HG02981 (cell line): ENCODE data around the gene UBAP2.

Source experiments
- ATAC-seq: cut with Tn5 transposase; IDR thresholded peaks from one replicate; pipeline ENCODE4 v1.9.1; 2021; ENCODE audit warnings: mild to moderate bottlenecking, moderate library complexity; ENCODE audit not compliant: unreplicated experiment

The UBAP2 gene

DNA sequence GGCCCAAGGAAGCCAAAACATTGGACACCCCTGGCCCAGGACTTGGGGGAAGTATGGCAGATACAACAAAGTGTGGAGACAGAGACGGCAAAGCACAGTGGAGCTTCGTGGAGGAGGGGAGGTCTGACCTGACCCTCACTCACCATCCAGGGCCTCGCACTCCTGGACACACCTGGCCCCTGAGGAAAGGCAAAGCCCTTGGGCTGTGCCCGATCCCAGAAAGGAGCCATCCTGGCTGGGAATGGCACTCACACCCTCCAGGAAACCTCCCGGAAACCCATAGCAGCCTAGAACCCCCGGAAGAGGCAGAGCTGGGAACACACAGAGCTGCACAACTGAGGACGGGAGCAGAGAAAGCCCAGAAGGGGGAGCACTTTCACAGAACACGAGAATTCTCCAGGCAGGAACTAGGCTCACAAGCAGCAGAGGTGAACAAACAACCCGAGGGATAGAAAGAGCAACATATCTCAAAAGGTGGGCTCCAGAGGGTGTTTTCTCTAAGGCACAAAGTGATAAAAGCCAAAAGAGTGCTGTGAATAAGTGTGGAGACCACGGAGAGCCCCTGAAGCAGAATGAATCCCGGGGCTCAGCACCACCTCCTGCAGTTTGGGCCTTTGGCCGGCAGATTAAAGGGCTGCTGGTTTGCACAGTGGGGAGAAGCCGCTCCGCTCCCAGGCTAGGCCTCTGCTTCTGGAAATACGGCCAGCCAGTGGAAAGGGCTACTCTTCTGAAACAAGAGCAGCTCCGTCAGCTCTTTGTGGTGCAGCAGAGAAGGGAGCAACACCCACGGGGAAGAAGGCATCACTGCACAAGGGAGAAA is 123.5 kb downstream of the UBAP2 start:
- ATAC-seq, result no peak

DNA sequence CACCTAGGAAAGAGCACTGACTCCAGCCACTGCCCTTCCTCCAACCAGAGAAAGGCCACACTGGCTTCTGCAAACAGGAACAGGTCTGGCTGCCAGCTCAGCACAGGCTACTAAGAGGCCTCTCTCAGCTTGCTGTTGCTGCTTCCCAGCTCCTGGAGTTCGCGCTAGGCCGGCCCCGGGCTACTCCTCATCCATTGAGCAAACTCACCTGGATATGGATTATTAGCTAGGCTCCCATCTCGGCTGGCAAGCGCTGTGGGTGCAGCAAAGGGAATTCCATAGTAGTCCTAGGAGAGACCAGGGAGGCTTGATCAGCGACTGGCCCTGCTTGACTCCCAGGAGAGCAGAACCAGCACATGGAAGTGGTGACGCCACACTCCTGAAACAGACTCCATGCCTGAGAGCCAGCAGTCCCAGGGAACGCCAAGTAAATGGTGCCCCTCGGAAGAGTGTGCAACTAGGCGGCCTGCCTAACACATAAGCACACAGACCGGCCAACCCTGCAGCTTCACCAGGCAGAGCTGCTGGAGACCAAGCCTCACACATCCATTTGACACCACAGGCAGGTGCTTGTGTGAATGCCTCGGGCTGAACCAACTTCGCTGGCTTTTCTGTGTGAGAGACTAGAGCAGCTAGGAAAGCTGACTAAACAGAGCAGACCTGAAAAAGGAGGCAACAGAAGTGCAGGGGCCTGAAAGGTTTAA is 124.5 kb downstream of the UBAP2 start:
- no peak for ATAC-seq

DNA sequence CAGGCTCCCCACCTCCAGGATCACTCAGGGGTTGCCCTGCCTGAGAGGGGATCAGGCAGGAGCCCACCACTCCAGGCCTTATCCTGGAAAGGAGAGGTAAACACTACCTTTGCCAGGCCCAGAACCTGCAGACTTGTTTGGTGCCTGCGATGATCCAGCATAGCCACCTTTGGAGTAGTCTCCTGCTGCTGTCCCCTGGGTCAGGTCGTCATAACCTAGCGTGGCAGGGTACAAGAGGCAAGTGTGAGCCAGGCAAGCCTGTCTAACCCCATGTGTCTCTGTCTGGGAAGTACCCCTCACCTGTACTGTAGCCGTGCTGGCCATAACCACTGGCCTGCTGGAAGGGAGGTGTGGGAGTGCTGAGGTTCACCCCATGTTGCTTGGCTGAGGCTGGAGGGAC is 125.6 kb downstream of the UBAP2 start:
- no peak for ATAC-seq

DNA sequence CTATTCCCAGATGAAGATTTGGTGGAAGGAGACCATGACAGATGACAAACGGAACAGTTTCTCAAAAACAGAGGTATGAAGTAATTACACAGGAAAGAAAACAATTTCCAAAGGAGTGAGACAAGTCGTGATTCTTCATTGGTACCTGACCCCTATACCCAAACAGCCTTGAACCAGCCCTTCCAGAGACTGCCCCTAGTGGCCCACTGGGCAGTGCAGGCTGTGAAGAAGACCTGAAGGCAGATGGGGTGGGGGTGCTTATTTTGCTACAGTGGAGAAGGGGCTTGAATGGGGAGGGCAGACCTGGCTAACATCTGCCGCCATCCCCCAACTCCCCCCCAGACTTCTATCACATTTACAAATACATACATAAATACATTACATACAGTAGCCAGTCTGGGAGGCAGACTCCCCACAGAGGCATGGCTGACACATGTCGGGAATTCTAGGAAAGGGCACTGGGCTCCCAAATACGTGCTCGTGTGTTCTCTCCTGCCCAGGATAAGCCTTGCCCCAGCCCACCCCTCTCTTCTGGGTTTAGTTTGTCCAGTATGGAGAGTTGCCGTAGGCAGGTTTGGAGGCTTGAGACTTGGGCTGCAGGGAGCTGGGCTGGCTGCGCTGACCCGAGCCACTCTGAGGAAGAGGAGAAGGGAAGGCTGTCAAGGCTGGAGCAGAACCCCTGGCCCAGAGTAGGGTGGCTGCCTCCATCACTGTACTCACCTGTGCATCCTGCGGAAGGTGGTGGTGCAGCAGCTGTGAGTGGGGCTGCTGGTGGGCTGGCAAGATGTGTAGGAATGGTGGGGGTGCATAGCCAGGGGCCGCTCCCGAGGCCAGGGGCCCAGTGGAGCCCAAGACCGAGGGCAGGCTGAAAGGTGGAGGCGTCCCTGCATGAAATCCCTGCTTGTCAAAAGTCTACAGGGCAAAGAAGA is 126.5 kb downstream of the UBAP2 start:
- no peak for ATAC-seq

DNA sequence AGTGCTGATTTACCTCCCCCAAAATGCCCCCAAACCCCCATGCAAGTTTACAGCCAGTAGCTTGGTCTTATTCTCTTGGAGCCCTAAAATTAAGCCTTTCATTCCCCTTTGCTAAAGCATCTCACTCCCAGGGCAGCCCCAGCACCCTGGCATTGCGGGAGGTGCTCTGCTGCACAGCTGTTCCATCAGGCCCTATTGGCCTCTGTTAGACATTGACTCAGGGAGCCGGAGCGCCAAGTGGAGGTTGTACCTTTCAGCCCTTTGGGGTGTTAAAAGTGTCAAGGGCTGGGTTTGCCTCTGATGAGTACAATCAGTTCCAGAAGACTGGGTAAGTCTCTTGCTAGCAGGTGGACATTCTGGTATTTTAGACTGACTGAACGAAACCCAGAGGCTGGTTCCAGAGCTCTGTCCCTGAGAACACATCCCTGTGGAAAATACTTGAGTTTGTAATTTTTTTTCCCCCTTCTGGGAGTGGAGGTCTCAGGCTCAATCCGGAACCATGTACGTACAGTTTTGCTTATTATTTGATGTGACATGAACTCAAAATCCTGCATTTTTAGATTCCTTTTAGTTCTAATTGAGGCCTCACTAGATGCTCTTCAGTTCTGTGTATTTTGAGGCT is 129.3 kb downstream of the UBAP2 start:
- ATAC-seq, result no peak

DNA sequence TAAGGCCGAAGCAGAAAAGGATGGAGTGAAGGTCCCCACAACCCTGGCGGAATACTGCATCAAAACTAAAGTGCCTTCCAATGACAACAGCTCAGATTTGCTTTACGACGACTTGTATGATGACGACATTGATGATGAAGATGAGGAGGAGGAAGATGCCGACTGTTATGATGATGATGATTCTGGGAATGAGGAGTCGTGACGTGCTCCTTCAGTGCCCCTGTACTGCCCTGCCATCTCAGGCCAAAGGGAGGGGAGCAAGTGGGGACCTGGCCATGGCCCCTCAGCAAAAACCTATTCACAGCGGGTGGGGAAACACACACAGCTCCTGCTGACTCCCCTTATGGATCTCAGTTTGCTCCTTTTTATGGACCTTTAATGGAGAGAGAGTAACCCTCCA is 131.7 kb downstream of the UBAP2 start:
- ATAC-seq, result no peak

DNA sequence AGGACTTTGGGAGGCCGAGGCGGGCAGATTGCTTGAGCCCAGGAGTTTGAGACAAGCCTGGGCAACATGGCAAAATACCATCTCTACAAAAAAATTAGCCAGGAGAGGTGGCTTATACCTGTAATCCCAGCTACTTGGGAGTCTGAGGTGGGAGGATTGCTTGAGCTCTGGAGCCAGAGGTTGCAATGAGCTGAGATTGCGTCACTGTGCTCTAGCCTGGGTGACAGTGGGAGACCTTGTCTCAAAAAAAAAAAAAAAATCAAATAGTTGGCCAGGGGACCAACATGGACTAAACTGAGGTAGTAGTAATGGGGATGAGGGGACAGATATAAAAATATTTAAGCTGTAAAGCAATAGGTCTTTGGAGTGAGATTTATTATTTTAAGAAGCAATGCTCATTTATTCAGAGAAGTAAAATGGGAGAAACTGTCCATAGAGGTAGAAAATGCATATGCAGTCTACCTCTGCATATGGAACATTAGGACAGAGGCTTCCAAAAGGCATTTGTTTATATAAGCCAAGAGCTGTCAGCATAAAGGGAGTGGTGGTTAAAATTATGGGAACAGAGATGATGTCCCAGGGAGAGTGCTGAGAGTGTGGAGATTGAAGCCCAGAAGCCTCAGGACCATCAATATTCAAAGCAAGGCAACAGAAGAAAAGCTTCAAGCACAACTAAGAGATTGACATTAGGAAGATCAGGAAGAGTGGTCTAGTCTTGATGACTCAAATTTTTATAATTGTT is 133.6 kb downstream of the UBAP2 start:
- ATAC-seq, result no peak

DNA sequence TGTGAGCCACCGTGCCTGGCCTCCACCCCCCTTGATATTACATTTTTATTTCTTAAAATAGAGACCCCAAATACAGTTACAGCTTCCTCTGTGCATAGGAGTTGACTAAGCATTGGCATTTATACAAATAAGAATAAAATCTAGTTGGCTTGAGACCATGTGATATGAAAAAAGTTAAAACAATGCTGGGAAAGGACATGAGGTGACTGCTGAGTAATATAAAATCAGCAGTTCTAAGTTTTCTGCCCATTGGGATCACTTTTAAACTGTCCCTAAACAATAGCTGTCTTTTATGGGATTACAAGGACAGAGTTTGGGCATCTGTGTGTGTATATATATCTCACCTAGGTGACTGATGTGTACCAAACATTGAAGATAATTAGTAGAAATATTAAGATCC is 135.1 kb downstream of the UBAP2 start:
- ATAC-seq, result no peak

DNA sequence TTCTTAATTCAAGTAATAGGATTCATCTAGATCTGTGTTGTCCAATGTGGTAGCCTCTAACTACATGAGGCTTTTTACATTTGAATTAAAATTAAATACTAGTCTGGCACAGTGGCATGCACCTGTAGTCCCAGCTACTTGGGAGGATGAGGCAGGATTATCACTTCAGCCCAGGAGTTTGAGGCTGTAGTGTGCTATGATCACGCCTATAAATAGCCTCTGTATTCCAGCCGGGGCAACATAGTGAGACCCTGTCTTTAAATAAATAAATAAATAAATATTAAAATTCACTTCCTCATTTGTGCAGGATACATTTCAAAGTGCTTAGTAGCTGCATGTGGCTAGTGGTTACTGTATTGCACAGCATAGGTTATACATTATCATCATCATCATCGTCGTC is 139.9 kb downstream of the UBAP2 start:
- no peak for ATAC-seq

DNA sequence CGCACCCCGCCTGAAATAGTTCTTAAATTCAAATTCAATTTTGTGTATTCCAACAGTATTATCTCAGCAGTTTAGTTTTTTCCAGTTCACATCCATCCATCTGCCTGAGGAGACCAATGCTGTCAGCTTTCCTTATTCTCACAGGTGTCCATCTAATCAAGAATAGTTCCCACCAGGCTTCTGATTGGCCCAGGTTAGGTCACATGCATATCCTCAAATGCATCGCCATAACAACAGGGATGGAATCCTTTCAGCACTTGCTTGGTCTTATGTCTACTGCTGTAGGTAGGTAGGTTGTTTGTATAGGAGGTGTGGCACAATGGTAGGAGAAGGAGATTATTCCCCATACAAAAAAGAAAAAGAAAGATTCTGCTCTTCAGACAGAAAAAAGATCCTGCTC is 140.6 kb downstream of the UBAP2 start:
- ATAC-seq, result no peak

DNA sequence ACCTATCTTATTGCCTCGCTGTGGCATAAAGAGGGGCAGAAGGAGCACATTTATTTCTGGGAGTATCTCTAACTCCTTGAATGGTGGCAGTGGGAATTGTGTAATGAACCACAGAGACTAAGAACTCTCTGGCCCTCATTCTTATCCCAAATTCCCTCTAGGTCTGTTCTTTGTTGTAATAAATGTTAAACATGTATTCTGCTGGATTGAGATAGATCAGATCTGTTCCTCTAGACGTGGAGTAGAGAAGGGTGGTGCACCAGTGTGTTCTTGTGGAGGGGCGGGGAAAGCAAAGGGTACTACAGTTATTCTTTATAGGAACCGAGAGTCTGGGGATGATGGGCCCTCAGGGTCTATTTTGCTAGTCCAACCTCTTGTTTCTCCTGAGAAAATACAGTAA is 141.3 kb downstream of the UBAP2 start:
- no peak for ATAC-seq

DNA sequence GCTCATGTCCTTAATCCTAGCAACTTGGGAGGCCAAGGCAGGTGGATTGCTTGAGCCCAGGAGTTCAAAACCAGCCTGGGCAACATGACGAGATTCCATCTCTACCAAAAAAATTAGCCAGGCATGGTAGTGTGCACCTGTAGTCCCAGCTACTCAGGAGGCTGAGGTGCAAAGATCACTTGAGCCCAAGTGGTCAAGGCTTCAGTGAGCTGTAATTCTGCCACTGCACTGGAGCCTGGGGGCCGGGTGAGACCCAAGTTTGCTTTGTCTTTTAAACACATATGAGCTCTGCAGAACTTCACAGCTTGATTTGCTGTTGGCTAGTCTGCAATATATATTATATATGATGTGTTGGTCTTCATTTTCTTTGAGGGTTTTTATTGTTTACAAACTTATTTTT is 141.9 kb downstream of the UBAP2 start:
- no peak for ATAC-seq

DNA sequence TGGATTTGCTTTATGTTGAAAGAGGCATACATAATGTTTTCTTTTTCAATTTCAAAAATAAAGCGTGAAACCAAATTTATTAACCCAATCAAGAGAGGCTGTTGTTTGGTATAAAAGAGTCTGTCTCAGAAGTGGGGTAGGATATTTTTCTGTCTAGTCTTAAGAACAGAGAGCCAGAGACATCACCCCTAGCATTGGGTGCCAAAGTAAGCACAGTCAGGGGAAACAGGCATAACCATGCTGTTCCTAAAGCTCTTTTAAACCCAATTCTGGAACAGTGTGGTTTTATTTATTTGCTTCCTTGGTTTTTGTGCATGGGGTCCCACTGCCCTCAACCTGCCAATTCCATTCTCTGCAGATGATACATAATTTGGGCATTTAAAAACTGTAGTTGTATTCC is 143.6 kb downstream of the UBAP2 start:
- ATAC-seq, result no peak

DNA sequence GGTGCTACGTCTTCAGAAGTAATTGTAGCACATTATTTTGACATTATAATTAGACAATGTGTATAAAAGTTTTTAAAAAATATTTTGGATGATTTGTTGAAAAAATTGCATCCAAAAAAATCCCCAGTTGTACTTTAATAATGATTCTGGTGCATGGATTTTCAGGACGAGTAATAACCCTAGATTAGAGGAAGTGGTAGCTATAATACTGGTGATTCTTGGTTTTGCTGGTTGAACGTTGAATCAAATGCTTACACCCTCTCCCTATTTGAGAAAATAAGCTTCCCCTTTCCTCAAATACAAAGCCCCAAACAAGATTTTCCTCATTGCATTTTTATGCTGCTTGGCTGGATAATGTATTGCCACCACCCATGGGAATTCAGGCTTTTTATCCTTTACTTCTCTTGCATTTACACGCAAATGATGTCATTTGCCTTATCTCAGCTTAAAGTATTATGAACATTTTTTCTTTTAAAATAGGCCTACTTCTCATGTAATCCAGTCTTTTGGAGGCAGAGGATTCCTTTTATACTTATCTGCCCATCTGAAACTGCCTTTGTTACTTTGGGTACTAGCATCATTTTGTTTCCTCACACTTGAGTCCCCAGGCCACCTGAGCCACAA is 145.4 kb downstream of the UBAP2 start:
- ATAC-seq, result no peak

DNA sequence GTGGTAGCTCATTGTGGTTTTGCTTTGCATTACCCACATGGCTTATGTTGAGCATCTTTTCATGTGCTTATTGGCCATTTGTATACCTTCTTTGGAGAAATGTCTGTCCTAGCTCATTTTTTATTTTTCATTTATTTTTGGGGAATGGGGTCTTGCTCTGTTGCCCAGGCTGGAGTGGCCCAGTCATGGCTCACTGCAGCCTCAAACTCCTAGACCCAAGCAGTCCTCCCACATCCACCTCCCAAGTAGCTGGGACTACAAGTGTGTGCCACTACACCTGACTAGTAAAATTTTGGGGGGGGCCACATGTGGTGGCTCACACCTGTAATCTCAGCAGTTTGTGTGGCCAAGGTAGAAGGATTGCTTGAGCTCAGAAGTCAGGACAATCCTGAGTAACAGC is 154.4 kb downstream of the UBAP2 start:
- ATAC-seq, result no peak

DNA sequence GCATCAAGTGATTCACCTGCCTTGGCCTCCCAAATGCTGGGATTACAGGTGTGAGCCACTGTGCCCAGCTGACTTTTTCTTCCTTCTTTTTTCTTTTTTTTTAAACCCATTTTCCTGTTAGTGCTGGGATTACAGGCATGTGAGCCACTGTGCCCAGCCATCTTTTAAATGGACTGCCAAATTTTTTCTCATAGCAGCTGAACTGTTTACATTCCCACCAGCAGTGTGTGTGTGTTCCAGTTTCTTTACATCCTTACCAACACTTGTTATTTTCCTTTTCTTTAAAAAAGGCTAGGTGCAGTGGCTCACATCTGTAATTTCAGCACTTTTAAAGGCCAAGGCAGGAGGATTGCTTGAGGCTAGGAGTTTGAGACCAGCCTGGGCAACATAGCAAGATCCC is 154.8 kb downstream of the UBAP2 start:
- ATAC-seq, result no peak

DNA sequence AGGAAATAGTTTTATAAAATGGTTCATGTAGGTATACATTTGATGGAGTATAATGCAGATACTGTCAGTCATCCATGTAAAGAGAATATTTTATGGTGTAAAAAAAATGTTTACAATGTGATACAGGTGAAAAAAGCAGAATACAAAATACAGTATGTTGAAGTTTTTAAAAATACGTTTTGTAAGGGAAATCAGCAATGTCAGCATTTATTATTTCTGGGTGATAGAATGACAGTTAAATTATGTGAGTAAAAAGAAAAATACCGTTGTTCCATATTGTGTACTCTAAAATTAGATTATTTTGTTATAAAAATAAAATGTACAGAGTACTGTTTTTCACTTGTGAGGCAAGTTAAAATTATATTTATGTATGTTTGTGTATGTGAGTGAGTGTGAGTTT is 162.7 kb downstream of the UBAP2 start:
- ATAC-seq, result no peak

DNA sequence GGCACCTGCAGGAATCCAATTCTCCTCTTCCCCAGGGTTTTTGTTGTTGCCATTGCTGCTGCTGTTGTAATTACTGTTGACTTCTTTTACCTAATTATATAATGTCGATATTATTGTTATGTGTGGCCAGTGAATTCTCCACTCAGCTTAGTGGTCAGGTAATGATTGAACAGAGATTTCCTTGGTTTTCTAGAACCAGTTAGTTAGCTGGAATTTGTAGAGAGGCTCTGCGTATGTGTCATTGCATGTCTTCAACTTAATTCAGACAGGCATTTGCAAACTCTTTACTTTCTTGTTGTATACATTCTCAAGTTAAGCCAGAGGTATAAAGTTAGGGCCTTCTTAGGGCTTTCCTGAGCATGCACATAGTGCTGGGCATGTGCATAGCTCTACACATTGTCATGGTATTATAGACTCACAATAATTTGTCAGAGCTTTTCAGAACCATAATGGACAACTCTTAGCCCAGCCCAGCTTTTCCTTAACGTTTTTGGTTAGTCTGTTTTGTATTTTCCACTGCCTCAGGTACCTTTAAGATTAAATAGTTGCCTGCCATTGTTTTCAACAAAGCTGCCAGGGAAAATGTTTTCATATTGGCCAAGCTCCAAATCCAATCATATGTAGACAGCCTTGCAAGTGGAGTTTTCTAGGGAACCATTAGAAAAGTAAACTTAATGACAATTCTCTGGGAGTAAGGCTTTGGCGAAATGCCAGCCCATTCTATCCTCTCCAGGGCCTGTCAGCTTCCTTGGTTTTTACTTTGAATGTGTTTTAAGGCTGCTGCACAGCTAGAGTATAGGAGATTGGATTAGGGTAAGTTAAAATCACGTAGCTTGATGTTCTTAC is 163.6 kb downstream of the UBAP2 start:
- no peak for ATAC-seq

DNA sequence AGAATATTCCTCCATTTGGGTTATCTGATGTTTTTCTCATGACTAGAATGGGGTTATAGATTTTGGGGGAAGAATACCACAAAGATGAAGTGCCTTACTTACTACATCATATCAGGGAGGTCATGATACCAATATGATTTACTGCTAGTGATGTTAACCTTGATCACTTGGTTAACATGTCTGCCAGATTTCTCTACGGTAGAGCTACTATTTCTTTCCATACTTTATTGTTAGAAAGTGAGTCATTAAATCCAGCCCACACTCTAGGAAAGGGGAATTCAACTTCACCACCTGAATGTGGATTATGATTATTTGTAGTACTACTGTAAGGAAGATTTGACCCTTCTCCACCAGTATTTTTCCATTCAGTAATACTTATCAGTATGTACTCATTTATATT is 167.1 kb downstream of the UBAP2 start:
- no peak for ATAC-seq
